HL-60 (cell line): ENCODE data around the gene DNMT3L.
"Not testable (repeated sequence)": the region's sequence is repeated elsewhere in the genome, so short reads cannot be mapped to it uniquely, and the experiment has no call there.

Experiments used
- GABPA ChIP-seq: IDR thresholded peaks from 2 replicates; pipeline ENCODE4 v1.6.1; 2012; ENCODE audit warnings: low read depth
- POLR2AphosphoS5 ChIP-seq: IDR thresholded peaks from 2 replicates; pipeline ENCODE4 v1.6.1; 2012; ENCODE audit warnings: low read depth
- TF ChIP-seq, protein P1 (sequence below): IDR thresholded peaks from one replicate; pipeline ENCODE4 v1.5.1; 2011; ENCODE audit warnings: low read length, control low read depth, inconsistent platforms; ENCODE audit not compliant: insufficient read depth

DNA sequence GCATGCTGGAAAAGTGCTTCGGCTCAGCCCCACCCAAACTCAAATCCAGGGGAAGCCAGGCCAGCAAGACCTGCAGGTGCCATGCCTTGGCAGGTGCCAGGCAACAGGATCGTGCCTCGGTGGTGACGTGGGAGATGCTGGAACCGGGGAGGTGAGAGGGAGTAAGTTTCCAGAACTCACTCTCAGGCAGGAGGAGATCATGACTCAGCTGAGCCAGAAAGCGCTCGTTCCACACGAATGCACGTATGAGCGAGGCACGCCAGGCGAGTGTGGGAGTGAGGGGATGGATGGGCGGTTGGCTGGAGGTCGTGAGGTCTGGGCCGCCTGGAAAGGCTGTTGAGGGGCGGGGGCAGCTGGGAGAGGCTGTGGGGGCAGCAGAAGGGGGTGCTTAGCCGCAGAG is 13.8 kb downstream of the DNMT3L start:
- TF ChIP-seq, protein P1, sequence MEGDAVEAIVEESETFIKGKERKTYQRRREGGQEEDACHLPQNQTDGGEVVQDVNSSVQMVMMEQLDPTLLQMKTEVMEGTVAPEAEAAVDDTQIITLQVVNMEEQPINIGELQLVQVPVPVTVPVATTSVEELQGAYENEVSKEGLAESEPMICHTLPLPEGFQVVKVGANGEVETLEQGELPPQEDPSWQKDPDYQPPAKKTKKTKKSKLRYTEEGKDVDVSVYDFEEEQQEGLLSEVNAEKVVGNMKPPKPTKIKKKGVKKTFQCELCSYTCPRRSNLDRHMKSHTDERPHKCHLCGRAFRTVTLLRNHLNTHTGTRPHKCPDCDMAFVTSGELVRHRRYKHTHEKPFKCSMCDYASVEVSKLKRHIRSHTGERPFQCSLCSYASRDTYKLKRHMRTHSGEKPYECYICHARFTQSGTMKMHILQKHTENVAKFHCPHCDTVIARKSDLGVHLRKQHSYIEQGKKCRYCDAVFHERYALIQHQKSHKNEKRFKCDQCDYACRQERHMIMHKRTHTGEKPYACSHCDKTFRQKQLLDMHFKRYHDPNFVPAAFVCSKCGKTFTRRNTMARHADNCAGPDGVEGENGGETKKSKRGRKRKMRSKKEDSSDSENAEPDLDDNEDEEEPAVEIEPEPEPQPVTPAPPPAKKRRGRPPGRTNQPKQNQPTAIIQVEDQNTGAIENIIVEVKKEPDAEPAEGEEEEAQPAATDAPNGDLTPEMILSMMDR, result not testable (repeated sequence)
- not testable (repeated sequence) for TF ChIP-seq POLR2AphosphoS5, GABPA
